Activated B cell treated with CpG ODN at 0.5 μM for 24 hours (primary cell): ENCODE results near the gene JUN. TPM values are rescaled to one million over a fixed set of nuclear protein-coding genes. Genes with fewer than 3 reads are reported as not detected.
A peak's percentile ranks its signal among the peaks of the same experiment; 100 is the strongest.

Experiments used
- ATAC-seq: fragments of 200-7000 bp; cut with Tn5 transposase; one replicate; pipeline ENCODE4 v1.10.0; 2021; ENCODE audit warnings: low read depth, mild to moderate bottlenecking, moderate library complexity
- CTCF ChIA-PET: fragments of 350-600 bp; sonication (Branson Sonifier 250); formaldehyde crosslinking; loops from one replicate; lab custom pipeline; 2021; ENCODE audit warnings: antibody characterized with exemption; lab: Charles Lee
- POLR2A ChIA-PET: fragments of 350-600 bp; sonication (Branson Sonifier 250); formaldehyde crosslinking; loops from one replicate; lab custom pipeline; 2021; ENCODE audit warnings: antibody characterized with exemption; lab: Charles Lee
- DNase-seq: peaks from one replicate; pipeline ENCODE4 v3.0.0; 2022
- H3K27ac Mint-ChIP-seq: one replicate; pipeline ENCODE4 v1.8.0; 2020; ENCODE audit warnings: mixed read lengths
- H3K27me3 Mint-ChIP-seq: one replicate; pipeline ENCODE4 v1.8.0; 2021; ENCODE audit warnings: mixed read lengths
- H3K36me3 Mint-ChIP-seq: one replicate; pipeline ENCODE4 v1.8.0; 2021; ENCODE audit warnings: low read depth, mixed read lengths
- H3K4me1 Mint-ChIP-seq: one replicate; pipeline ENCODE4 v1.8.0; 2021; ENCODE audit warnings: mixed read lengths
- H3K4me3 Mint-ChIP-seq: one replicate; pipeline ENCODE4 v1.8.0; 2020; ENCODE audit warnings: mild to moderate bottlenecking, mixed read lengths
- H3K9me3 Mint-ChIP-seq: one replicate; pipeline ENCODE4 v1.8.0; 2020; ENCODE audit warnings: mixed read lengths
- intact Hi-C: fragments of 100-400 bp; cut with micrococcal nuclease; formaldehyde crosslinking; loops from one replicate; pipeline ENCODE4 v1.15.1; 2024
- total RNA-seq: library from RNA; stranded (reverse); gene quantifications from 2 replicates; pipeline ENCODE4 v1.2.3, GENCODE V29; 2022
- TF ChIP-seq, protein P1 (sequence below): fragments of 200-600 bp; IDR thresholded peaks from one replicate; pipeline ENCODE4 v1.8.0; 2022; ENCODE audit warnings: antibody characterized with exemption, mild to moderate bottlenecking

JUN gene
- 35.3 and 36.6 TPM in 2 replicates for total RNA-seq

DNA sequence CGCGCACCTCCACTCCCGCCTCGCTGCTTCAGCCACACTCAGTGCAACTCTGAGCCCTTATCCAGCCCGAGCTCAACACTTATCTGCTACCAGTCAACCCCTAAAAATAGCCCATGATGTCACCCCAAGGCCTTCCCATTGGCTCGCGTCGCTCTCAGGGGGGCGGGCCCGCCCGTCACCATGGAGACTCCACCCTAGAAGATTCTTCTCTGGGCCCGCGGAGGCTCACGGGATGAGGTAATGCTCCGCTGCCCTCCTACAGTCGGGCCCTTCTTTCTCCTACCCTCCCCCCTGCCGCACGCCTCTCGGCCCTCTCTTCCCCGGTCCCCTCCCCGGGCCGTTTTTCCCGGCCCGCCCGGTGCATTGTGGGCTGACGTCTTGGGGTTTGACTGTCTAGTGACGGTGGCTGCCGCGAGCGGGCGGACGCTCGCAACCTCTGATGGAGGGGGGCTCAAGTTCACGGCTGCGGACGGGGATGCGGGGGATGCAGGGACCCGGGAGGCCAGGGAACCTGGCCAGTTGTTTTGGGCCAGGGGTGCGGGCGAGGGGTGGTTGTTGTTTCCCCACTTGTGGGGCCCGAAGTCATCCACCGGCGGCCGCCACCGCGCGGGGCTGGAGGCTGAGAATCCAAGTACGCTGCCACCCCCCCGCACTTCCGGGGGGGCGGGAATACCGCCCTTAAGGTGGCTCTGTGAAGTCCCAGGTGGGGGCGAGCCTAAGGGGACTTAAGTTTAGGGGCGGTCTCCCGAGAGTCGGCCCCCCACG lies at the start of gene JUN:
Gene JUN (minus strand): TSS at position 55 of the 765 bp plus-strand sequence. CDS start 977 bp downstream, outside the sequence.
- Mint-ChIP-seq H3K27ac (peak within 1 kb of the TSS; percentile 99), H3K4me1 (peaks cover 38% of the 10 kb centered on the region), H3K9me3 (peaks cover 5% of the 10 kb centered on the region), H3K27me3 (no peaks in the 10 kb centered on the region), H3K4me3 (peak within 1 kb of the TSS; percentile 96), H3K36me3 (peaks cover 52% of the 10 kb centered on the region)
- DNase-seq, result peak; percentile 93
- ATAC-seq, result peak; percentile 72
- intact Hi-C loops, result loop anchor here (1.0 to 2.0 kb wide), 13 partner anchors 44 to 1030 kb away; partner anchors contain the start of genes HOOK1 and OMA1
- POLR2A ChIA-PET, result interaction anchor here (0.5 to 5.8 kb wide), 55 partner anchors 11 to 975 kb away, joined by 3 to 74 read pairs (median 7); partner anchors contain the start of genes FGGY, MYSM1 and OMA1
- CTCF ChIA-PET, result interaction anchor here (1.1 to 4.0 kb wide), 6 partner anchors 32 to 975 kb away, joined by 3 to 36 read pairs (median 6); no protein-coding TSS in a partner anchor
- TF ChIP-seq, protein P1, sequence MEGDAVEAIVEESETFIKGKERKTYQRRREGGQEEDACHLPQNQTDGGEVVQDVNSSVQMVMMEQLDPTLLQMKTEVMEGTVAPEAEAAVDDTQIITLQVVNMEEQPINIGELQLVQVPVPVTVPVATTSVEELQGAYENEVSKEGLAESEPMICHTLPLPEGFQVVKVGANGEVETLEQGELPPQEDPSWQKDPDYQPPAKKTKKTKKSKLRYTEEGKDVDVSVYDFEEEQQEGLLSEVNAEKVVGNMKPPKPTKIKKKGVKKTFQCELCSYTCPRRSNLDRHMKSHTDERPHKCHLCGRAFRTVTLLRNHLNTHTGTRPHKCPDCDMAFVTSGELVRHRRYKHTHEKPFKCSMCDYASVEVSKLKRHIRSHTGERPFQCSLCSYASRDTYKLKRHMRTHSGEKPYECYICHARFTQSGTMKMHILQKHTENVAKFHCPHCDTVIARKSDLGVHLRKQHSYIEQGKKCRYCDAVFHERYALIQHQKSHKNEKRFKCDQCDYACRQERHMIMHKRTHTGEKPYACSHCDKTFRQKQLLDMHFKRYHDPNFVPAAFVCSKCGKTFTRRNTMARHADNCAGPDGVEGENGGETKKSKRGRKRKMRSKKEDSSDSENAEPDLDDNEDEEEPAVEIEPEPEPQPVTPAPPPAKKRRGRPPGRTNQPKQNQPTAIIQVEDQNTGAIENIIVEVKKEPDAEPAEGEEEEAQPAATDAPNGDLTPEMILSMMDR, result no peak

DNA sequence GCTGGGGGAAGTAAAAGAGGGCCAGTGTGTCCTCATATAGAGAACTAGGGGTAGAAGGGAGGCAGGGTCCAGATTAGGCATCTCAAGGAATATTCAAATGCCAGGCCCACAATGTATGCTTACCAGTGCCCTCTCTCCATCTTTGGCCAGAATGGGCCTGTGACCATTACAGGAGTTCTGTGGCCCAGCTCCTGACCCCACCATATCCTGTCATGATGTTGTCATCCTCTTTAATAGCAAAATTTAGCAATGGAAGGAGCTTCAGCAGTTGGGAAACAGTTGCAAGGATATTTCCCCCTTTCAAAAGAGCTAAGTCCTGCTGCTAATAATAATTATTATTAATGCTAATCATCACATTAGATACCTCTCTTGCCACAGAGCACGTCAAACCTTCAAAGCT lies 49.3 kb upstream of the JUN start:
- Mint-ChIP-seq H3K27ac (no peak overlapping the region), H3K4me3 (no peak overlapping the region), H3K9me3 (peaks cover 5% of the 10 kb centered on the region), H3K27me3 (no peaks in the 10 kb centered on the region), H3K36me3 (no peaks in the 10 kb centered on the region), H3K4me1 (no peaks in the 10 kb centered on the region)
- POLR2A ChIA-PET, result no interaction called here
- no peak for DNase-seq
- no peak for ATAC-seq
- TF ChIP-seq, protein P1, result no peak
- intact Hi-C loops, result no loop called here
- CTCF ChIA-PET, result no interaction called here

DNA sequence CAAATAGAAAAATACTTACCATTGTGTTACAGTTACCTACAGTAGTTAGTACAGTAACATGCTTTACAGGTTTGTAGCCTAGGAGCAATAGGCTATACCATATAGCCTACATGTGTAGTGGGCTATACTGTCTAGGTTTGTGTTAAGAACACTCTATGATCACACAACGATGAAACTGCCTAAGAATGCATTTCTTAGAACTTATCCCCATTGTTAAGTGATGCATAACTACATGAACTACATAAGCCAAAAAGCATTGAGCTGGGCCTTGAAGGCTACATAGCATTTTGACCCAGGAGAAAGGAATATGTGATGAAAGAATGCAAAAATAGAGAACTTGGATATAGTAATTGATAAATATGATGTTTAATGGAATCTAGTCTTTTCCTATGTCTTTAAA lies 46.4 kb upstream of the JUN start:
- POLR2A ChIA-PET, result no interaction called here
- peaks cover 14% of the 10 kb centered on the region for H3K36me3 Mint-ChIP-seq
- H3K9me3 Mint-ChIP-seq, result peaks cover 17% of the 10 kb centered on the region
- H3K27ac Mint-ChIP-seq, result no peak overlapping the region
- no peak overlapping the region for H3K4me3 Mint-ChIP-seq
- ATAC-seq (no peak), DNase-seq (no peak)
- TF ChIP-seq, protein P1, result no peak
- H3K27me3 Mint-ChIP-seq, result no peaks in the 10 kb centered on the region
- intact Hi-C loops, result no loop called here
- CTCF ChIA-PET, result no interaction called here
- no peaks in the 10 kb centered on the region for H3K4me1 Mint-ChIP-seq

DNA sequence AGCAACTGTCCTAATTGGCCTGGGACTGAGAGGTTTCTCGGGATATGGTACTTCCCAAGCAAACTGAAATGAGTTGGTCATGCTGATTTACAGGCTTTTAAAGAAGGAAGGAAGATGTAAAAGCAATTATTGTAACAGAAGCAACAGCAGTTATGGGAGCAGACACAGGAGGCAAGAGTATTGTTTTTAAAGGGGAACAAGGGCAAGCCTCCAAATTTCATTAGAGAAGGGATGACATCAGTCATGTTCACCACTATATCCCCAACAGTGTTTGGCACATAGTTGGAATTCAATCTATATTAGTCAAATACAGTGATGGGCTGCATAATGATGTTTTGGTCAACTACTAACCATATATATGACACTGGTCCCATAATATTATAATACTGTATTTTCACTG lies 46.0 kb upstream of the JUN start:
- Mint-ChIP-seq H3K27me3 (no peaks in the 10 kb centered on the region), H3K36me3 (peaks cover 14% of the 10 kb centered on the region), H3K4me1 (no peaks in the 10 kb centered on the region), H3K27ac (no peak overlapping the region), H3K4me3 (no peak overlapping the region), H3K9me3 (peaks cover 17% of the 10 kb centered on the region)
- DNase-seq (no peak), ATAC-seq (no peak)
- POLR2A ChIA-PET, result interaction anchor here (0.5 kb wide), 1 partner anchor 104 kb away, joined by 3 read pairs; no protein-coding TSS in a partner anchor
- intact Hi-C loops, result no loop called here
- CTCF ChIA-PET, result no interaction called here
- TF ChIP-seq, protein P1, result no peak

DNA sequence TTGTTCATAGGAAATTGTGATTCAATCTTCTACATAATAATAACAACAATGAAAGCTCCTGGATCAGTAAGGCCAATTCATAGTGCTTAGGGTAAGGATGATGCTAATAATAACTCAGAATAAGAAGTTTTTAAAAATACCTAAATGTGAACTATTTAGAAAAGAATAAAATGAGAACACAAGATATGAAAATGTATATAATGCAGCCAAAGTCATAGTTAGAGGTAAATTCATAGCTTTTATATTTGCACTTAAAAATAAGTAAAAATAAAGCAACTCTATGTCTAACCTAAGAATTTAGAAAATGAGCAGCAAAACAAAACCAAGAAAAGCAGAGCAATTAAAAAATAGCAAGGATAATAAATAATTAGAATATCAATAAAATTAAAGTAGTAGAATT lies 43.5 kb upstream of the JUN start:
- intact Hi-C loops, result no loop called here
- ChIA-PET POLR2A (no interaction called here), CTCF (no interaction called here)
- DNase-seq (no peak), ATAC-seq (no peak)
- Mint-ChIP-seq H3K27me3 (no peaks in the 10 kb centered on the region), H3K4me1 (no peaks in the 10 kb centered on the region), H3K4me3 (no peak overlapping the region), H3K36me3 (peaks cover 14% of the 10 kb centered on the region), H3K27ac (no peak overlapping the region), H3K9me3 (peaks cover 17% of the 10 kb centered on the region)
- TF ChIP-seq, protein P1, result no peak
